ENCODE data around the gene DUS1L.

DUS1L gene

DNA sequence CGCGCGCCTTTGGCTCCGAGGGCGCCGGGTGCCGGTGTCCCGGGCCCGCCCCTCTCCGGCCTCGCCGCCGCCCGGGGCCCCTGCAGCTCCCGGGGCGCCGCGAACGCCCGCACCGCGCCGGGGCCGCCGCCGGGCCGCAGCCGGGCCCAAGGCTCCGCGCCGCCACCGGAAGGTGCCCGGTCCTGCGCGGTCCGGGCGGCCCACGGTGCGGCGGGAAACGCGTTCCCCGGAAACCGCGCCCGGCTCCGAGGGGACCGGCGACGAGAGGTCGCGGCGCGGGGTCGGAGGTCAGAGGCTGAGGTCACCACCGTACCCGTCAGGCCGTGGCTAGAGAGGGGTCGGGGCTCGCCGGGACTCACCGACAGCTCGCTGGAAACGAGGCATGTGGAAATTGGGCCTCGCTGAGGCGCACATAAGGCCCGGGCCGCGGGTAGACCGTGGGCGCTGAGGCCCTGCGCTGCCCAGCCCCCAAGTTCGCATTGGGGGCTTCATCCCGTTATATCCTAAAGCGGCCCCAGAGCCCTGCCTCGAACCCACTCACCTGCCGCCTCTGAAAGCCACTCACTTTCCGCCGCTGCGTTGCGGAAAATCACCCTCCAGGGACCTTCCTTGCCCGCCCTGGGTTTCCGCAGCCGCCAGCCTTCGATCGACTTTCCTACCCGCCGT is at the start of gene DUS1L:
Gene DUS1L, minus strand, starts transcription at position 167 of the 666 bp plus-strand sequence. CDS start 745 bp downstream, outside the sequence.
- peak; percentile 34 for DNase-seq

- DNase-seq = no peak
These were observed 49.3 kb upstream of the DUS1L start for GRCh38 chr17:82114872-82115271.

- no peak for DNase-seq
These were observed 48.8 kb upstream of the DUS1L start for GRCh38 chr17:82114447-82114846.

- no peak for DNase-seq
These were observed 48.3 kb upstream of the DUS1L start for GRCh38 chr17:82113941-82114340.

- DNase-seq = no peak
These were observed 47.8 kb upstream of the DUS1L start for GRCh38 chr17:82113422-82113821.

DNA sequence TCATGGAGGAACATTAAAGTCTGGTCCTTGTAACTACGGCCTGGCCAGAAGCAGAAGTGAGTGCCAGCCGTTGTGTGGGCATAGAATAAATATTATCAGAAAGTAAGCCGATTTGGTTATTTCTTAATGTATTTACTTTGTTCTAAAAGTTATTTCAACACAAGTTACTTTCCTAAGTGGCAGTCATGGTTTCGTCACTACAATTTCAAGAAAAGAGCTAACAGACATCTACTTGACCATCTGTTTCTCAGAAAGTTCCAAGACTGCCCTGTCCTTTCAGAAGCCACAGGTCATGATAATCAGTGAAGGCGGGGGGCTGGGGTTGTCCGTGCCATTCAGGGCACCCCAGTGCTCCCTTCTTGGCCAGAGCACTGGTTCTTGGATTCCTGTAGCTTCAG is 47.3 kb upstream of the DUS1L start:
- no peak for DNase-seq

GRCh38 chr17:82112181-82112913 is 46.7 kb upstream of the DUS1L start:
- no peak for DNase-seq

GRCh38 chr17:82110298-82110697 is 44.7 kb upstream of the DUS1L start:
- no peak for DNase-seq

DNA sequence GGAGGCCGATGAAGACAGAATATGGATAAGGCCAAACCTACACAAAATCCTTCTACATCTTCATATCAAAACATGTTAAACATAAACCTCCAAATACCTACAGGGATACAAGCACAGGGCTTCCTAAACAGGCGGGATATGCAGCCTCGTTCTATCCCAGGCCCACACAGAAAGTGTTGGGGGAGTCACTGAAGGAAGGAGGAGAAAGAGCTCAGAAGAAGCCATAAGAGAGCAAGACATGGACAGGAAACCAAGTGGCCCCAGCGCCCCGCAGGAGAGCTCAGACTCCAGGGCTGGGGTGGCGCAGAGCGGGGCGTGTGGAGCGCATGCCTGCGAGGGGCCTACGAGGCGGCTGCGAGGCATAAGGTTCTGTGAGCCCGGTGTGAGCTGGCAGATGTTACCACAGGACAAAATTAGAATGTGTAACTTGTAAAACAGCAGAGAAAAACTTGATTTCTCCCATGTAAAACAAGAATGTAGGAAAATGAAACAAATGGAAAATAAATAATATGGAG is 43.4 kb upstream of the DUS1L start:
- no peak for DNase-seq

DNA sequence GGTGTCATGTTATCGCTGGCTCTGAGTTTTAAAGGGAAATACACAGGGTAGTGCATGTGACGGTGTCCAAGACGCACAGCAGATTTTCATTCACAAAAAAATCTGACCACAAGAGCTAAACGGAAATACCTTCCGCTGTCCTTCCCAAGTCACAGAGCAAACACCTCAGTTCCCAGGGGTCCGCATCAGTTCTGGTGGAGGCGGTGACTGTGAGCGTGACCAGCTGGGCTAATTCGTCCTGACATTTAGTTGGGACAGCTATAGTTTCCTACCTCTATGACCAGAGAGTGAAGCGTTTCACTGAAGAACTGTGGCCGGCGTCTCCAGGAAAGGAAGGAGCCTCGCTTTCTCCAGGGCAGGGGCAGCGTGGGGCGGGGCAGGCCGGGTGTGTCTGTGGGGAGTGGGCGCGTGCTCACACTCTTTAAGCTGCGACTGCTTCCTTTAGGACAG is 42.9 kb upstream of the DUS1L start:
- no peak for DNase-seq

DNA sequence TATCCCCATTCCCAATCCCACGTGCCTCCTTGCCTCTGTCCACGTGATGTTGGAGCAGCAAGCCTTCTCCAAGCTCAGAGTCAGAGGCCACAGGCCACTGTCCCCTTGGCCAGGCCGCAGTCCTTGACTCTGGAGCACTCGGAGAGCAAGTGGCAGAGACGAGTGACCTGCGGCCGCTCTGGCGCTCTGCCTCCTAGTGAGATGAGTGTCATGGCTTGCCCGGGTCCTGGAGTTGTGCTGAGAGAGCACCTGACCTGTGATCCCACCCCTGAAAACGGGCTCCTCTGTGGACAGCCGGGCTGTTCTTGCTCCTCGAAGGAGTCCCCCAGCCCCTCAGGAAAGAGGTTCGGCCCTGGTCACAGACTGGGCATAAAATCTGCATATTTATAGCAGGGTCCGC is 42.4 kb upstream of the DUS1L start:
- no peak for DNase-seq

GRCh38 chr17:82107341-82107860 is 41.8 kb upstream of the DUS1L start:
- no peak for DNase-seq

DNA sequence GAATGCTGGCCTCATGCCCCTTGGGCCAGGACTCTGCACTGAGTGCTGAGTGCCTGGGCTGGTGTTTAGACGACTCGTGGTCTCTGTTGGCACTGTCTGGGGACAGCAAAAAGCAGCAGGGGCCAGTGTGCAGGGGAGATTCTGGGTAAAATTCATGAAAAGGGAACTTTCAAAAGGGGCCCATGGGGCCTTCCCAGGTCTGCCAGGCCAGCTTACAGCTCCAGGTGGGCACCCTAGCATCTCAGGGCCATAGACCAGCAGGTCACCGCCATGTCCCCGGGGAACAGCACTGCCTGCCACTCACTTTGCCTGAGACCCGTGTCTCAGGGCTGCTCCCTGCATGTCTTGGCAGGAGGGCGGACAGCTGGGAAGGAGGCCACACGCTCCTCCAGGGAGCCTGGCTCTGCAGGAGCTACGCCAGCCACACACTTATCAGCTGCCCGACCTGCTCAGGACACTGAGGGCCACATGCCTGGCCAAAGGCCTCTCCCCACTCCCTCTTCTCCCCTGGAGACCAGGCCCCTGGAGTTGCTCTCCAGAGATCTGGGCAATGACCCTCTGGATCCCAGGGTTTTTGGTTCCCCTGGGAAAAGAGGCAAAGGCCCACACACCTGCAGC is 41.2 kb upstream of the DUS1L start:
- DNase-seq = no peak

GRCh38 chr17:82105882-82106687 is 40.5 kb upstream of the DUS1L start:
- peak; percentile 47 for DNase-seq

DNA sequence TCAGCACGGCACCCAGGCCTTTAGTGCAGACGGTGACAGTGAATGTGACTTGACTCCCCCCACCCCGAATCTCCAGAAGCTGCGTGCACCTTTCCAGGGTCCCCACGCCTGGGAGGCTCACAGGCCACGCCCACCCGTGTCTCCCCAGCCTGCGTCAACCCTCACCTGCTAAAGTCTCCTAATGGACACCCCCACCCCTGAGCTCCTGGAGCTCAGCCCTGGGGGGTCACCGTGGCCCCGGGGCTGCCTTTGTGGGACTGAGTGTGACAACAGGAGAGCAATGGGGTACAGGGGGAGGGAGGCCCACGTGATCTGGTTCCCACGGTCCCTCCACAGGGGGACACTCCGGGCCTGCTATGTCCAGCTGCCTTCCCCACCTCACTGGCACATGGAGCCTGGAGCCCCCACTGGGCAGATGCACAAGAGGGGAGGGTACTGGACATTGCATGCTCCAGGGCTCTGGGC is 39.8 kb upstream of the DUS1L start:
- no peak for DNase-seq

- DNase-seq = no peak
These were observed 39.3 kb upstream of the DUS1L start for GRCh38 chr17:82104797-82105416.

GRCh38 chr17:82103553-82104451 is 38.2 kb upstream of the DUS1L start:
- DNase-seq = no peak

GRCh38 chr17:82101767-82102679 is 36.4 kb upstream of the DUS1L start:
- no peak for DNase-seq

DNA sequence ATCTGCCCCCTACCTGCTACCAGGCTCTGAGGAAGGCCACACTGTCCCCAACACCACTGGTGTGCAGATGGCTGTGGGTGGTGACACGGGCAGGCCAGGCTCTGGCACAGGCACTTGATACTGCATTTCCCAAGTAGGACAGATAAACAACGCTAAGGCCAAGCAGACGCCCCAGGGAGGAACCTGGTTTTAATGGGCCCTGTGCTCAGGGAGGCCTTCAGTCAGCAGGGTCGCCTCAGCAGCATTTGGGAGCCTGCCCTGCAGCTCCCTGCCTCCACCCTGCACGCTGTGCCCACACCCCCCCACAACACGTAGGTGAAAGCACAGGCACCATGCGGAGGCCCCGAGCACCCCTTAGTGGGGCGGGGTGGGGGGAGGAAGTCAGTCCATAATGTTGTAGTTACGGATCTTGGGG is 35.7 kb upstream of the DUS1L start:
- no peak for DNase-seq
